B cell (primary cell): ENCODE measurements around the gene KRTAP27-1.
A peak's percentile ranks its signal among the peaks of the same experiment; 100 is the strongest.

Source experiments
- CTCF ChIP-seq: fragments of 200-600 bp; IDR thresholded peaks from one replicate; pipeline ENCODE4 v1.8.0; 2022; ENCODE audit warnings: antibody characterized with exemption, mild to moderate bottlenecking
- EZH2 ChIP-seq: IDR thresholded peaks from 2 replicates; pipeline ENCODE4 v1.6.1; 2012; ENCODE audit warnings: borderline replicate concordance, low read depth, mild to moderate bottlenecking, moderate library complexity, low read length; ENCODE audit not compliant: insufficient read depth, poor library complexity, severe bottlenecking

GRCh38 chr21:30340714-30341573, 3.5 kb upstream of the KRTAP27-1 start:
- TF ChIP-seq EZH2, result no peak
- TF ChIP-seq CTCF, result peak; percentile 71
